Stimulated activated CD4-positive, alpha-beta T cell treated with anti-CD3 and anti-CD28 coated beads, Interleukin-15, amount 100 ng/mL, for 1 hour (primary cell): Measurements from ENCODE around the gene AKT1.

Experiments
- DNase-seq, 2 donors: peaks; one replicate each; pipeline ENCODE4 v3.0.0-alpha.2; 2020; ENCODE audit warnings: low read depth in 1 of 2, low spot score in 1 of 2

The AKT1 gene

GRCh38 chr14:104724981-104725771 lies 70.4 kb downstream of the AKT1 start:
- no peak for DNase-seq

- DNase-seq: no peak
Measured at GRCh38 chr14:104724407-104724980, 71.1 kb downstream of the AKT1 start.

GRCh38 chr14:104723651-104724406 lies 71.7 kb downstream of the AKT1 start, which contains the start of gene ADSS1:
Gene ADSS1 (plus strand): TSS chr14:104724229. CDS start chr14:104724271, 42 bp downstream.
- peak; percentile 33 to 47 for DNase-seq

- no peak for DNase-seq
Measured at GRCh38 chr14:104722938-104723650, 72.5 kb downstream of the AKT1 start.

- no peak for DNase-seq
Measured at GRCh38 chr14:104721505-104722431, 73.8 kb downstream of the AKT1 start.
